Measurements from ENCODE around the gene KIRREL3. TPM values are rescaled to one million over a fixed set of nuclear protein-coding genes. Genes with fewer than 3 reads are reported as not detected.

KIRREL3 gene
- total RNA-seq, 1 experiment from 2014 or later: 0.44 TPM

- H3K79me2 ChIP-seq (ENCODE audit: low read length): no peaks in the 10 kb centered on the region
- DNase-seq: peak; percentile 75
- CTCF ChIA-PET: interaction anchor here (0.6 to 0.7 kb wide), 4 partner anchors 9 to 383 kb away, joined by 3 read pairs; no protein-coding TSS in a partner anchor
These were observed 393.2 kb downstream of the KIRREL3 start for GRCh38 chr11:126607374-126607773.

GRCh38 chr11:126606484-126606883, 394.1 kb downstream of the KIRREL3 start:
- Histone ChIP-seq H2AFZ (ENCODE audit: low read length) (0 out of 2 replicates have a peak overlapping the region, but pooled peaks have one; percentile 36), H3K4me1 (ENCODE audit: insufficient read depth, low read length) (no peaks in the 10 kb centered on the region), H3K9ac (ENCODE audit: low read length) (no peak overlapping the region), H3K9me2 (replicated peaks; ENCODE audit: low read length) (no peaks in the 10 kb centered on the region), H3K79me2 (ENCODE audit: low read length) (no peaks in the 10 kb centered on the region), H3K4me2 (ENCODE audit: low read length) (no peak overlapping the region), H3F3A (ENCODE audit: low read length, unreplicated experiment) (no peaks in the 10 kb centered on the region), H3K27ac (ENCODE audit: low read length) (no peak overlapping the region), H4K20me1 (ENCODE audit: low read length) (no peaks in the 10 kb centered on the region), H3K27me3 (ENCODE audit: low read length) (peaks cover 92% of the 10 kb centered on the region), H3K36me3 (ENCODE audit: low read depth, low read length) (no peaks in the 10 kb centered on the region), H3K9me3 (ENCODE audit: low read length) (no peaks in the 10 kb centered on the region), H3K4me3 (ENCODE audit: low read length) (no peak overlapping the region)
- CTCF ChIA-PET: no interaction called here
- intact Hi-C loops (cut with micrococcal nuclease): loop anchor here (2.0 to 5.0 kb wide), 2 partner anchors 164 to 384 kb away; no protein-coding TSS in a partner anchor
- POLR2A ChIA-PET (ENCODE audit: unreplicated experiment): no interaction called here
- DNase-seq (no peak), ATAC-seq (no peak)
- no TSS peak for BruUV-seq (replicated peaks)
- TF ChIP-seq EZH2phosphoT487 (IDR thresholded peaks at IDR 0.05; ENCODE audit: borderline replicate concordance, low read length) (no peak), CTCF (conservative IDR thresholded peaks at IDR 0.05; ENCODE audit: low read depth, low read length) (no peak), EZH2 (IDR thresholded peaks at IDR 0.05; ENCODE audit: low read length, unreplicated experiment) (no peak)

More at GRCh38 chr11:126607374-126607773, 393.2 kb downstream of the KIRREL3 start:
- no peak overlapping the region for H3K4me2 ChIP-seq (ENCODE audit: low read length)
- TF ChIP-seq EZH2phosphoT487 (IDR thresholded peaks at IDR 0.05; ENCODE audit: borderline replicate concordance, low read length) (no peak), CTCF (conservative IDR thresholded peaks at IDR 0.05; ENCODE audit: low read depth, low read length) (peak; percentile 92)
- H3K27ac ChIP-seq (ENCODE audit: low read length): no peak overlapping the region
- H3K9ac ChIP-seq (ENCODE audit: low read length): no peak overlapping the region
- POLR2A ChIA-PET (ENCODE audit: unreplicated experiment): no interaction called here
- H2AFZ ChIP-seq (ENCODE audit: low read length): peak overlapping the region; percentile 36; the same call in 1 of the 2 replicates
- H4K20me1 ChIP-seq (ENCODE audit: low read length): no peaks in the 10 kb centered on the region
- intact Hi-C loops (cut with micrococcal nuclease): loop anchor here (2.0 to 5.0 kb wide), 2 partner anchors 165 to 383 kb away; no protein-coding TSS in a partner anchor
- ATAC-seq: peak; percentile 99
- no peaks in the 10 kb centered on the region for H3K9me2 ChIP-seq (replicated peaks; ENCODE audit: low read length)
- H3K4me3 ChIP-seq (ENCODE audit: low read length): no peak overlapping the region
- no peaks in the 10 kb centered on the region for H3K4me1 ChIP-seq (ENCODE audit: insufficient read depth, low read length)
- H3K9me3 ChIP-seq (ENCODE audit: low read length): no peaks in the 10 kb centered on the region
- no peaks in the 10 kb centered on the region for H3F3A ChIP-seq (ENCODE audit: low read length, unreplicated experiment)
- no peaks in the 10 kb centered on the region for H3K36me3 ChIP-seq (ENCODE audit: low read depth, low read length)
- no TSS peak for BruUV-seq (replicated peaks)
- H3K27me3 ChIP-seq (ENCODE audit: low read length): peaks cover 92% of the 10 kb centered on the region

GRCh38 chr11:126604461-126604860, 396.1 kb downstream of the KIRREL3 start:
- H3K9me2 ChIP-seq (replicated peaks; ENCODE audit: low read length): no peaks in the 10 kb centered on the region
- H3K4me3 ChIP-seq (ENCODE audit: low read length): no peak overlapping the region
- ATAC-seq (no peak), DNase-seq (no peak)
- ChIA-PET POLR2A (ENCODE audit: unreplicated experiment) (no interaction called here), CTCF (no interaction called here)
- no TSS peak for BruUV-seq (replicated peaks)
- no peak overlapping the region for H3K4me2 ChIP-seq (ENCODE audit: low read length)
- no peak overlapping the region for H3K27ac ChIP-seq (ENCODE audit: low read length)
- H2AFZ ChIP-seq (ENCODE audit: low read length): no peak overlapping the region
- no peaks in the 10 kb centered on the region for H3K9me3 ChIP-seq (ENCODE audit: low read length)
- H3K27me3 ChIP-seq (ENCODE audit: low read length): peaks cover 92% of the 10 kb centered on the region
- H3K79me2 ChIP-seq (ENCODE audit: low read length): no peaks in the 10 kb centered on the region
- no peaks in the 10 kb centered on the region for H3K4me1 ChIP-seq (ENCODE audit: insufficient read depth, low read length)
- intact Hi-C loops (cut with micrococcal nuclease): no loop called here
- no peaks in the 10 kb centered on the region for H3K36me3 ChIP-seq (ENCODE audit: low read depth, low read length)
- H4K20me1 ChIP-seq (ENCODE audit: low read length): no peaks in the 10 kb centered on the region
- TF ChIP-seq CTCF (conservative IDR thresholded peaks at IDR 0.05; ENCODE audit: low read depth, low read length) (no peak), EZH2phosphoT487 (IDR thresholded peaks at IDR 0.05; ENCODE audit: borderline replicate concordance, low read length) (no peak), EZH2 (IDR thresholded peaks at IDR 0.05; ENCODE audit: low read length, unreplicated experiment) (no peak)
- no peaks in the 10 kb centered on the region for H3F3A ChIP-seq (ENCODE audit: low read length, unreplicated experiment)
- no peak overlapping the region for H3K9ac ChIP-seq (ENCODE audit: low read length)

Measured in PC-3 (cell line).